CD1c-positive myeloid dendritic cell (primary cell): ENCODE results near the gene SLC30A7.
"Not testable (repeated sequence)": the region's sequence is repeated elsewhere in the genome, so short reads cannot be mapped to it uniquely, and the experiment has no call there.

Experiments used
- DNase-seq: peaks from one replicate; pipeline ENCODE4 v3.0.0-alpha.2; 2016; ENCODE audit errors: extremely low spot score

SLC30A7 gene

GRCh38 chr1:100895540-100896480 is at the start of gene SLC30A7:
TSS of gene SLC30A7 (plus strand) at chr1:100896090. CDS start at chr1:100896263, 173 bp downstream.
- peak; percentile 94 for DNase-seq

DNA sequence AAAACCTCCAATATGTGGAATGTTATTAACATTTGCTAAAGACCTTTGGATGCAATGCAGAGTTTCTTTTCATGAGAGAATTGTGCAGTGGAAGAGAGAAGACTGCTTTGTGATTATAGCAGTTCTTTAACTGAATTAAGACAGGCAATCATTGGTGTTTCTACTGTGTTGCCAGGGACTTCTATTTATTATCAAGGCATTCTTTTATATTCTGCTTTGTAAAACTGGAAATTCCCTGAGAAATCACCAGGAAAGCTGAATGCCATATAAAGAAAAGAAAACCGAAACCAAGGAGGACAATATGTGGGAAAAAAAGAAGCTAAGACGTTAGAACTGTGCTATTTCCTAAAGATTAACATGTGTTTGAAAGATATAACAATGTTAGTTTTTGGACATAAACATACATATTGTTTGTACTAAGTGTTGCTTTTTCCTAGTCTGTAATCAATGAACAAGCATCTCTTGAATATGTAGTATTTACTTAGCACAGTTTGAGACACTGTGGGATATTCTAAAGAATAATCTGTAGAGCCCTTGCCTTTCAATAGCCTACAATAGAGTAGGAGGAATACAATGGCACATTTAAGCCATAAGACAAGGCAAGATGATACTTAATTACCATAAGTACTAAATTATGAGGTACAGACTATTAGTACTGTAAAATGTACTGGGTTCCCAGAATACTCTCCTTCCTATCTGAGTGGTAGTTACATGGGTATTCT is 48.4 kb upstream of the SLC30A7 start:
- DNase-seq, result no peak

DNA sequence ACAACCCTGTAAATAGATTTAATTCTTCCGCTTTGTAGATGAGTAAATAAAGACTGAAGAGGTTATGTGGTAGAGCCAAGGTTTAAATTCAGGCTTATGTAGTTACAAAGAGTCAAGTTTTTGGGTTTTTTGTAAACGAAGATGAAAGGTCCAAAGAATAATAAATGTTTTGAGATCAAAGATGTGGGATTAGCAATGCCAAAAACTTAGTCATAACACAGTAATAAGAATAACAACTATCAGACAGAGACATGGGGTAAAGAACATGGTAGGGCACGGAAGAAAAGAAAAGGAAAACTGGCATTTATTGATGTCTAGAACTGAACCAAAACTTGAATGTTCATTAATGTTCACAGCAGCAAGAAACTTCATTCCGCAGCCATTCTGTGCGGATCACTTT is 44.2 kb upstream of the SLC30A7 start:
- no peak for DNase-seq

DNA sequence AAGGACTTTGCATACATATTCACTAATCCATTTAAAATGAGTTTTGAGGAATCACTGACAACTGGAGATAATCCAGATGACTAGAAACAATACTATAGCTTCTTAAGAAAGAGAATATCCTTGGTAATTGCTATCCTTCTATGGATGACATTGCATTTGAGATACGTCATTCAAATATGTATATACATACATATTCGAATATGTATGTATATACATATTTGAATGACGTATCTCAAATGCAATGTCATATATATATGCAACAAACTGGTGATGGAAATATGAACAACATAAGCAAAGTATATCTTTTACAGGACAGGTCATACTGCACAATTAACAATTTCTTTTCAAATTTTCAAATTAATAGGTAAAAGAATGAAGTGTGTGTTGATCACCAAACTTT is 42.9 kb upstream of the SLC30A7 start:
- no peak for DNase-seq

DNA sequence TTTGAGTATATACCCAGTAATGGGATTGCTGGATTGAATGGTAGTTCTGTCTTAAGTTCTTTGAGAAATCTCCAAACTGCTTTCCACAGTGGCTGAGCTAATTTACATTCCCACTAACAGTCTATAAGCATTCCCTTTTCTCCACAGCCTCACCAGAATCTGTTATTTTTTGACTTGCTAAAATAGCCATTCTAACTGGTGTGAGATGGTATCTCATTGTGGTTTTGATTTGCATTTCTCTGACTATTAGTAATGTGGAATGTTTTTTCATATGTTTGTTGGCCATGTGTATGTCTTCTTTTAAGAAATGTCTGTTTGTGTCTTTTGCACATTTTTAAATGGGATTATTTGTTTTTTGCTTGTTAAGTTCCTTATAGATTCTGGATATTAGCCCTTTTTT is 40.8 kb upstream of the SLC30A7 start:
- not testable (repeated sequence) for DNase-seq

DNA sequence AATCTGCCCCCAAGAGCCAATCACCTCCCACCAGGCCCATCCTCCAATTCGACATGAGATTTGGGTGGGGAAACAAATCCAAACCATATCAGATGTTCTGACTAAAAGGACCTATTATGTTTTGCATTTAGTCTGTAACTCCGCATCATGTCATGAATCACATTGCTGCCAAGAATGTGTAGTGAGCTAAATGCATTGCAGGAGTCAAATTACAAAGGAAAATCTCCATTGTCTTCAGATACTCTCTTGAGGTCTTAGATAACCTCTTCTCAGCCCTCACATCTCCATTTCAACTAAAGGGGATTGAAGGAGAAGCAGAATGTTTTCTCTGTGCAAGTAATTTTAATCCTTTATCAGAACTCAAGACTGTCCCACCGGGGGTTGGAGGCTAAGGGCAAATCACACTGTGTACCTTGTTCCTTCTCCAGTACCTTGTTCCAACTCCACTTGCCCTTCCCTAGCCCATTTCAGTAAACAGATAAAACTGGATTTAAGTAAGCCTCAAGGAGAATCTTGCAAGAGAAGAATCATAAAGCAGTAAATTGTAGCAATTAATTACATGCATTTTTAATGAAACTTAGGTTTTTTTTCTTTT is 35.4 kb upstream of the SLC30A7 start:
- DNase-seq, result no peak

- peak; percentile 65 for DNase-seq
Measured at GRCh38 chr1:100861379-100861778, 34.5 kb upstream of the SLC30A7 start.

- DNase-seq, result no peak
Measured at GRCh38 chr1:100862591-100862990, 33.3 kb upstream of the SLC30A7 start.

DNA sequence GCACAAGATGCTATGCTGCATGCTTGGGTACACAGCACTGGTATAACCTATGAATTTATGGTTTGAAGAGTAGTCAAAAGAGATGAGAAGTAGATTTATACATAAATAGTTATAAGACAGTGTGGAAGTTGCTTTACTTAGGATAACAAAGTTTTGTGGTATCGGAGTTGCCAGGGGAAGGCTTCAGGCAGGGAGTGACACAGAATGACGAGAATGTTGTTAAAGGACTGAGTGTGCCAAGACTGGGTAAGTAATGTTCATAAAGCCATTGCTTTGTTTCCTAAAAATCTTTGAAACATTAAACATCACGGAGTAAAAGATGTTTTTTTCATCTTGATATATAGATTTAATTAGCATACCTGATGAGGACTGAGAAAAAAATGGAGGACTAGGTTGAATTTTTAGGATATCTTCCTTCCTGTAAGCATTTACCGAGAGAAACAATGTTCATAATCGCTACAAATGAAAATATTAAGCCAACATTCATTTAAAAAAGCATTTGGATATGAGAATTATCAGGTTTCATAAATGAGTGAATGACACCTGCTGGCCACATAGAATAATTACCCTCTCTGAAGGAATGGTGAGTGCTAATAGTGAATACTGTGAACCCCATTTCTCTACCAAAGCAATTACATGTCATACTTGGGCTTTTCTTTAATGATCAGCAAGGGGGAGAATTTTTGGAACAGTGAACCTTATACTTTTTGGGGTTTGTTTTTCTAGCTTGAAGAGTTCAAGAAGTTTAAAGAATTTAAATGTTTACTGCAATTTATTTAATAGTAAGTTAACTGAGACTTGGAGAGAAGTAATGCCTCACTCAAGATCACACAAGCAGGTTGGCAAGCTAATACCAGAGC is 29.6 kb upstream of the SLC30A7 start:
- peak; percentile 61 for DNase-seq

DNA sequence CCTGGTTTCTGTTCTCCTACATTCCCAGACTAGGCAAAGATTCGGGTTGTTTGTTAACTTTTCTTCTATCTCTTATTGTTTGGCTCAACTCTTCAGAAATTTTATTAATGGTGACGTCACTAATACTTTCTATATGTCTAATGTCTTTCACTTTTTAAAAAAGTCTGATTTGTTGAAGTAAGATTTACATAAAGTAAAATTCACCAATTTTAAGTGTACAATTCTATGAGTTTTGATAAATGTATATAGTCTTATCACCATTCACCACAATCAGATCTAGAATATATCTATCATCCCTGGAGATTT is 29.0 kb upstream of the SLC30A7 start:
- no peak for DNase-seq

DNA sequence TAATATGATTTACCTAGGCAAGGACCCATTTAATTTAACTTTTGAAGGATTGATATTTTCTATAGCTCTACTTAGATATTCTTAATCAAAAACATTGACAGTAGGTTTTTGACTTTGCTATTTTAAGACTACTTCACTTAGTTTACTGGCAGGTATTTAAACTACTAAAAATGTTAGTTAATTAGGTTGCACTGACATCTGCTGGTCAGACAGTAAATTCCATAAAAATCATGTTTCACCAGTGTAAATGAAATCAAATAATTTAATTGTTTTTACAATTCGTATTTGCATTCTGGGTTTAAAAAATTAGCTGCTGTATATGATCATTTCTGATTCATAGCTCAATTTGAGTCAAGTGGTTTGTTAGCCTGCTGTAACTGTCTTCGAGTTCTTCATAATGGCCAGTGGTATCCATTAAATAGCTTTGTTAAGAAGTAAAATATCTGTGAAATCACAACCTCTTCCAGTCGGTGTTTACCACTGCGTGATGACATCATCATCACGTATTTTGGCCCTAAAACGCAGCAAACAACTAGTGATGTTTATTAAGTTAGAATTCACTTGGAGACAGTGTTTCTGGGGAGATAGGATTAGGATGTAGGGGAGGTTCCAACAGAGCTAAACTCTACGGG is 27.4 kb upstream of the SLC30A7 start:
- DNase-seq, result peak; percentile 70

- DNase-seq, result no peak
Measured at GRCh38 chr1:100869996-100870395, 25.9 kb upstream of the SLC30A7 start.

DNA sequence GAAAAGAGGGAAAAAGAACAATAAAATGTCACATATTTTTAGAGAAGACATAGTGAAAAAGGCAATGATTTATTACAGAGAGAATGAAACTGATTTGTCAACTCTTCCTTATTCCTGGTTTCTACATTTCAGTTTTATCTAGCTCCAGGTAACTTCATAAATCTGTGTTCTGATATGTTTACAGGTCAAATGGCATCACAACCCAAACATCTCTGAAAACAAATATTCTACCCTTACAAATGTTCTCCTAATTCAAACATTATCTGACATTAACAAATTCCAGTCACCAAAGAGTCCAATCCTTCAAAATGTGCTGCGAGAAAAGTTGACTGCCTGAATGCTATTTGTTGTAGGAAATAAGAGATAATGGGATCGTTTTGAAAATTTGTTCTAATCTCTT is 21.5 kb upstream of the SLC30A7 start:
- no peak for DNase-seq

DNA sequence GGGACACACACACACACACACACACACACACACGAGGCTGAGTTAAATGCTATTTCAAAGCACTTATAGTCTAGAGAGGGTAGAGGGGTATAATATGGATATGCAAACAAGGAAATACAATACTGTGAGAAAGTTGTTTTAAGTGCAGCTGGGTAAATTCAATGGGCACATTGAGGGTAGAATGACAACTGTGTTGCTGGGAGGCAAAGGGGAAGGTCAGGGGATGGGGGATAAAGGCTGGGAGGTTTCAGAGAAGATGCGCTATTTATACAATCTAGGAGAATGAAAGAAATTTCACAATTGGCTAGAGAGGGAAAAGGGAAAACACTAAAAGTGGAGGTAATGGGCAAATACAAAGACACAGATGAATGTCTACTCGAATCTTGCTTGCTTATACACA is 20.7 kb upstream of the SLC30A7 start:
- DNase-seq, result no peak

DNA sequence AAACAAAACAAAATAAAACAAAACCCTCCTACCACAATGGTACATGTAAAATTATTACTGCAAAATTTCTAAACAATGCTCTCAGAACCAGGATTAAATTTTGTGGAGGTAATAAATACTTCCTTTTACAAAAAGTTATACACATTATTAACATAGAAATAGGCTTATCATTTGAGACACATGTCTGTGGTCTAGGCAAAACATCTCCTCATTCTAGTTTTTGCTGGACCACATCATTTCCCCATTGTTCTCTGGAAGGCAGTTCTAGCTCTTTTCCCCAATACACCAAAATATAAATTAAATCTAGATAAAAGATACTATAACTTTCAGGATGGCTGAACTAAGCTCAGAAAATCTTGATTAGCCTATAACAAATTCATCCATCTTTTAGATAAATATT is 19.6 kb upstream of the SLC30A7 start:
- DNase-seq, result no peak

DNA sequence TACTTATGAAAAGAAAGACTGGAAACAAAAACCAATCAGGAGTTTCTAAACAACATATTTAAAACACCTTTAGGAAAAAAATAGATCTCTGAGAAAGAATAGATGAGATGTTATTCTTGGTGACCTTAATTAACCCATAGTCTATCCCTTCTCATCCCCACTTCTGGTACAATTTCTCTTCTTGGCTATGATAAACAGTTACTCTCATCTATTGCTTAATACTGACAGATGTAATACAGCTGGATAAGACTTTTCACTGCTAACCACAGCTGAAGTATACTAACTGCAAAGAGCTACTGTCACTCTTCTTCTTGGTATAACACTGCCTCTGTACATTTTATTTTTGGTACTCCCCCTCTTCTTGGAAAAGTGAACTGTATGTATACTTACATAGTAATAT is 16.5 kb upstream of the SLC30A7 start:
- no peak for DNase-seq

DNA sequence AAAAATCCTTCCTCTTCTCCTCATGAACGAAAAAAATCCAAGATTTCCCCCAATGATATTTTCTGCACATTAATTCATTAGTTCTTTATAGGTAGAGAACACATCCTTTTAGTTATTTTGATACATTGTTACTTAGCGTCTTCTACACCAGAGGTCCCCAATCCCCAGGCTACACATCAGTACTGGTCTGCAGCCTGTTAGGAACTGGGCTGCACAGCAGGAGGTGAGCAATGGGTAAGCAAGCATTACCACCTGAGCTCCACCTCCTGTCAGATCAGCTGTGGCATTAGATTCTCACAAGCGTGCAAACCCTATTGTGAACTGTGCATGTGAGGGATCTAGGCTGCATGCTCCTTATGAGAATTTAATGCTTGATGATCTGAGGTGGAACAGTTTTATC is 14.2 kb upstream of the SLC30A7 start:
- no peak for DNase-seq

DNA sequence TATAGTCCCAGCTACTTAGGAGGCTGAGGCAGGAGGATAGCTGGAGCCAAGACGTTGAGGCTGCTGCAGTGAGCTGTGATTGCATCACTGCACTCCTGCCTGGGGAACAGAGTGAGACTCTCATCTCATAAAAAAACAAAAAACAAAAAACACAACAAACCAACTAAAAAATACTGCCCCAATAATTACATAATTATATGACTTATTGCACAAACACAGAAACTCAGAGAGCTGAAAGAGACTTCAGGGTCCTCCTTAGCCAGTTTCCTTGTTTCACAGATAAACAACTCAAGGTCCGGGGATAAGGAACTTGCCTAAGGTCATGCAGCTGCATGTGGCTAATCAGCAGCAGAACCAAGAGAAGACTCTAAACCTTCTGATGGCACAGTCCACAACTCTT is 13.2 kb upstream of the SLC30A7 start:
- DNase-seq, result peak; percentile 50

- DNase-seq, result no peak
Measured at GRCh38 chr1:100883963-100884362, 11.9 kb upstream of the SLC30A7 start.

GRCh38 chr1:100889007-100889406 is 6.9 kb upstream of the SLC30A7 start:
- DNase-seq, result not testable (repeated sequence)

DNA sequence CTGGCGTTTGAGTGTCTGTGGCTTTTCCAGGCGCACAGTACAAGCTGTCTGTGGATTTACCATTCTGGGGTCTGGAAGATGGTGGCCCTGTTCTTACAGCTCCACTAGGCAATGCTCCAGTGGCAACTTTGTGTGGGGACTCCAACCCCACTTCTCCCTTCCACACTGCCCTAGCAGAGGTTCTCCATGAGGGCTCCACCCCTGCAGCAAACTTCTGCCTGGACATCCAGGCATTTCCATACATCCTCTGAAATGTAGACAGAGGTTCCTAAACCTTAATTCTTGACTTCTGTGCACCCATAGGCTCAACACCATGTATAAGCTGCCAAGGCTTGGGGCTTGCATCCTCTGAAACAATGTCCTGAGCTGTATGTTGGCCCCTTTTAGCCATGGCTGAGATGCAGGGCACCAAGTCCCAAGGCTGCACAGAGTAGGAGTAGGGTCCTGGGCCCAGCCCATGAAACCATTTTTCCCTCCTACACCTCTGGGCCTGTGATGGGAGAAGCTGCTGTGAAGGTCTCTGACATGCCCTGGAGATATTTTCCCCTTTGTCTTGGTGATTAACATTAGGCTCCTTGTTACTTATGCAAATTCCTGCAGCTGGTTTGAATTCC is 5.9 kb upstream of the SLC30A7 start:
- not testable (repeated sequence) for DNase-seq
